Breast epithelium (tissue), 3 donors: Measurements from ENCODE around the gene OTUD7B.

Experiments
- POLR2A ChIP-seq: fragments of 450-650 bp; IDR thresholded peaks from one replicate; pipeline ENCODE4 v1.6.1; 2016; ENCODE audit warnings: antibody characterized with exemption, mild to moderate bottlenecking, moderate library complexity
- TF ChIP-seq, protein P1 (sequence below), 3 donors: fragments of 450-650 bp; IDR thresholded peaks; one replicate each; pipeline ENCODE4 v1.5.1; 2016 to 2017; ENCODE audit warnings: antibody characterized with exemption in 3 of 3, mild to moderate bottlenecking in 3 of 3, moderate library complexity in 3 of 3

DNA sequence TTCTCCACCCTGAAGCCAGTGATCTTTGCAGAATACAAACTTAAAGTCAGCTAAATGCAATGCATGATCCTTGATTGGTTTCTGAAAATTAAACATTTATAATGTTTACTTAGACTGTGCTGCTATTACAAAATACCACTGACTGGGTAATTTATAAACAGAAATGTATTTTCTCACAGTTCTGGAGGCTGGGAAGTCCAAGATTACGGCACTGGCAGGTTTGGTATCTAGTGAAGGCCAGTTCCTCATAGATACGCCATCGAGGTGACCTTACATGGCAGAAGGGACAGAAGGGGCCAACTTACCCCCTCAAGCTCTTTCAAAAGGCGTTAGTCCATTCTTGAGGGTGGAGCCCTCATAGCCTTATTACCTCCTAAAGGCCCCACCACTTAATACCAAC is 114.0 kb downstream of the OTUD7B start:
- TF ChIP-seq, protein P1, sequence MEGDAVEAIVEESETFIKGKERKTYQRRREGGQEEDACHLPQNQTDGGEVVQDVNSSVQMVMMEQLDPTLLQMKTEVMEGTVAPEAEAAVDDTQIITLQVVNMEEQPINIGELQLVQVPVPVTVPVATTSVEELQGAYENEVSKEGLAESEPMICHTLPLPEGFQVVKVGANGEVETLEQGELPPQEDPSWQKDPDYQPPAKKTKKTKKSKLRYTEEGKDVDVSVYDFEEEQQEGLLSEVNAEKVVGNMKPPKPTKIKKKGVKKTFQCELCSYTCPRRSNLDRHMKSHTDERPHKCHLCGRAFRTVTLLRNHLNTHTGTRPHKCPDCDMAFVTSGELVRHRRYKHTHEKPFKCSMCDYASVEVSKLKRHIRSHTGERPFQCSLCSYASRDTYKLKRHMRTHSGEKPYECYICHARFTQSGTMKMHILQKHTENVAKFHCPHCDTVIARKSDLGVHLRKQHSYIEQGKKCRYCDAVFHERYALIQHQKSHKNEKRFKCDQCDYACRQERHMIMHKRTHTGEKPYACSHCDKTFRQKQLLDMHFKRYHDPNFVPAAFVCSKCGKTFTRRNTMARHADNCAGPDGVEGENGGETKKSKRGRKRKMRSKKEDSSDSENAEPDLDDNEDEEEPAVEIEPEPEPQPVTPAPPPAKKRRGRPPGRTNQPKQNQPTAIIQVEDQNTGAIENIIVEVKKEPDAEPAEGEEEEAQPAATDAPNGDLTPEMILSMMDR (IDR thresholded peaks at IDR 0.05) = no peak
- no peak for TF ChIP-seq POLR2A
